ENCODE measurements around the gene UGT1A7. TPM values are rescaled to one million over a fixed set of nuclear protein-coding genes. Genes with fewer than 3 reads are reported as not detected.

The UGT1A7 gene
- polyA plus RNA-seq, 1 experiment, result 0.04 TPM

GRCh38 chr2:233817361-233817911 lies 135.7 kb downstream of the UGT1A7 start:
- TF ChIP-seq, protein P1, sequence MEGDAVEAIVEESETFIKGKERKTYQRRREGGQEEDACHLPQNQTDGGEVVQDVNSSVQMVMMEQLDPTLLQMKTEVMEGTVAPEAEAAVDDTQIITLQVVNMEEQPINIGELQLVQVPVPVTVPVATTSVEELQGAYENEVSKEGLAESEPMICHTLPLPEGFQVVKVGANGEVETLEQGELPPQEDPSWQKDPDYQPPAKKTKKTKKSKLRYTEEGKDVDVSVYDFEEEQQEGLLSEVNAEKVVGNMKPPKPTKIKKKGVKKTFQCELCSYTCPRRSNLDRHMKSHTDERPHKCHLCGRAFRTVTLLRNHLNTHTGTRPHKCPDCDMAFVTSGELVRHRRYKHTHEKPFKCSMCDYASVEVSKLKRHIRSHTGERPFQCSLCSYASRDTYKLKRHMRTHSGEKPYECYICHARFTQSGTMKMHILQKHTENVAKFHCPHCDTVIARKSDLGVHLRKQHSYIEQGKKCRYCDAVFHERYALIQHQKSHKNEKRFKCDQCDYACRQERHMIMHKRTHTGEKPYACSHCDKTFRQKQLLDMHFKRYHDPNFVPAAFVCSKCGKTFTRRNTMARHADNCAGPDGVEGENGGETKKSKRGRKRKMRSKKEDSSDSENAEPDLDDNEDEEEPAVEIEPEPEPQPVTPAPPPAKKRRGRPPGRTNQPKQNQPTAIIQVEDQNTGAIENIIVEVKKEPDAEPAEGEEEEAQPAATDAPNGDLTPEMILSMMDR (IDR thresholded peaks at IDR 0.05; ENCODE audit: low read depth, low read length), result no peak
- DNase-seq (ENCODE audit: low read depth, low spot score), result no peak

DNA sequence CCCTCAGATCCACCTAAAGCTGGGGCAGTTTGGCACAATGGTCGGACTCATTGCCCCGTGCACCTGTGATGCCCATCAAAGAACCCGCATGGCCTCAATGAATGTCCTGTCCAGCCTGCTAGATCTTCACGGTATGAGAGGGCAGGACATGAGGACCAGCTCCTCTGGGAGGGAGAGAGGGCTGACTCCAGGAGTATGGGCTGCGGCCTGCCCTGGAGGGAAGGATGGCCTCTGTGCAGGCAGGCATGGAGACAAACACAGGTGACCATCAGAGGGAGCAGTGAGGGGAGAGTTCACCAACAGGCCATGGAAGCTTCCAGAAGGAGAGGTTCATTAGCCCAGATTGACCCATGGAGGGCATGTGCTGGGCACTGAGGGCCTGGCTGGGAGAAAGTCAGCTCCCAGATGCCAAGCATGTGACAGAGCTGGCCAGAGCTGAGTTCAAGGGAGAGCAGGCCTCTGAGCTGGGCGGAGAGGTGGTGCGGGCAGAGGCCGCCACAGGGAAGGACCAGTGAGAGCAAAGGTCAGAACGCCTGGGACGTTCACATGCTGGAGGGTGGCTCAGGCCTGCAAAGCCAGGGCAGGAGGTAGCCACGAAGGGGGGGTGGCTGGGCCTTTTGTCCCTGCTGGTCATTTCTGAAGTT lies 136.4 kb downstream of the UGT1A7 start:
- H3K4me3 ChIP-seq (ENCODE audit: low read depth, low read length), result no peak overlapping the region
- peaks cover 6% of the 10 kb centered on the region for H3K27me3 ChIP-seq (ENCODE audit: control insufficient read depth, insufficient read depth, low read length)
- no peak for DNase-seq (ENCODE audit: low read depth, low spot score)
- no peak overlapping the region for H3K27ac ChIP-seq (ENCODE audit: low read depth, low read length)
- TF ChIP-seq, protein P1 (IDR thresholded peaks at IDR 0.05; ENCODE audit: low read depth, low read length), result no peak
- no peaks in the 10 kb centered on the region; the same call in 1 of the 2 replicates for H3K9me3 ChIP-seq (ENCODE audit: control insufficient read depth, insufficient read depth, low read length)
- CTCF ChIA-PET, result no interaction called here
- POLR2A ChIA-PET, result no interaction called here

More at GRCh38 chr2:233817361-233817911, 135.7 kb downstream of the UGT1A7 start:
- Histone ChIP-seq H3K27me3 (ENCODE audit: control insufficient read depth, insufficient read depth, low read length) (peaks cover 6% of the 10 kb centered on the region), H3K9me3 (ENCODE audit: control insufficient read depth, insufficient read depth, low read length) (no peaks in the 10 kb centered on the region; the same call in 1 of the 2 replicates), H3K27ac (ENCODE audit: low read depth, low read length) (no peak overlapping the region), H3K4me3 (ENCODE audit: low read depth, low read length) (no peak overlapping the region)
- CTCF ChIA-PET, result no interaction called here
- POLR2A ChIA-PET, result no interaction called here

- H3K4me3 ChIP-seq (ENCODE audit: low read depth, low read length), result no peak overlapping the region
- POLR2A ChIA-PET, result no interaction called here
- H3K27ac ChIP-seq (ENCODE audit: low read depth, low read length), result no peak overlapping the region
- no peak for DNase-seq (ENCODE audit: low read depth, low spot score)
- H3K27me3 ChIP-seq (ENCODE audit: control insufficient read depth, insufficient read depth, low read length), result peaks cover 9% of the 10 kb centered on the region
- CTCF ChIA-PET, result no interaction called here
- H3K9me3 ChIP-seq (ENCODE audit: control insufficient read depth, insufficient read depth, low read length), result no peaks in the 10 kb centered on the region; the same call in 1 of the 2 replicates
- TF ChIP-seq, protein P1 (IDR thresholded peaks at IDR 0.05; ENCODE audit: low read depth, low read length), result no peak
Measured at GRCh38 chr2:233818639-233819621, 137.2 kb downstream of the UGT1A7 start.

- Histone ChIP-seq H3K27ac (ENCODE audit: low read depth, low read length) (no peak overlapping the region), H3K27me3 (ENCODE audit: control insufficient read depth, insufficient read depth, low read length) (peaks cover 9% of the 10 kb centered on the region), H3K9me3 (ENCODE audit: control insufficient read depth, insufficient read depth, low read length) (no peaks in the 10 kb centered on the region; the same call in 1 of the 2 replicates), H3K4me3 (ENCODE audit: low read depth, low read length) (no peak overlapping the region)
- DNase-seq (ENCODE audit: low read depth, low spot score), result no peak
- CTCF ChIA-PET, result no interaction called here
- POLR2A ChIA-PET, result no interaction called here
- TF ChIP-seq, protein P1 (IDR thresholded peaks at IDR 0.05; ENCODE audit: low read depth, low read length), result no peak
Measured at GRCh38 chr2:233819884-233820773, 138.4 kb downstream of the UGT1A7 start.

Data from AG04450 (cell line).